ENCODE data around the gene B3GNT3. TPM values are rescaled to one million over a fixed set of nuclear protein-coding genes. Genes with fewer than 3 reads are reported as not detected.
"Not testable (repeated sequence)": the region's sequence is repeated elsewhere in the genome, so short reads cannot be mapped to it uniquely, and the experiment has no call there.

The B3GNT3 gene
- total RNA-seq, 2 experiments from 2014 or later: not detected

DNA sequence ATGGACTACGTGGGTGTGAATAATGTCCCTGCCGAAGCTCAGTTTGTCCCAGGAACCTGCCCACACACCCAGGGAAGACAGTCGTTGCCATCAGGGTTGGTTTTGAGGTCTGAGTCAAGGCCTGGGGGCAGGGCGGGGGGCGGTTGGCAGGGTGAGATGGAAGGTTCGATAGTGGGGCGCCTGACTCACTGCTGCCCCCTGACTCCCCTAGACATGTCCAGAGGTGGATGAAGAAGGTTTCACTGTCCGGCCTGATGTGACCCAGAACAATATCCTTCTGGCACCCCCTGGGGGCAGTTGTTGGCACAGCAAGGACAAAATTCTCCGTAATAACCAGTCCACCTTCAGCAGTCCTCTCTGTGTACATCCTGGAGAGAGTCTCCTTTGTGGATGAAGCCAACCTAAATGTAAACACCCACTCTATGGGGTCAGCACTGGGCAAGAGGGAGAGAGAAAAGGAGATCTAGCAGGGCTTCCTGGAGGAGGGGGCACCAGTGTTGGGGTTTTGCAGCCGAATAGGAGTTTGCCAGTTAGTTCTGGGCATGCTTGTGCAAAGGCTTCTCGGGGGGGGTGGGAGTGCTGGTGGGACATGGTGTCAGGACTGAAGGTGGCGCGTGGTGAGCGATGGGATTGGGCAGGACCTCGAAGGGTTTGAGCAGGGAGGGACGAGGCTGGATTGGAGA is 19.6 kb upstream of the B3GNT3 start:
- Mint-ChIP-seq H3K9me3 (no peaks in the 10 kb centered on the region), H3K4me3 (no peak overlapping the region), H3K27ac (peak overlapping the region; percentile 66), H3K4me1 (peaks cover 18% of the 10 kb centered on the region), H3K27me3 (no peaks in the 10 kb centered on the region), H3K36me3 (ENCODE audit: low read depth) (peaks cover 55% of the 10 kb centered on the region)
- DNase-seq: peak; percentile 42
- POLR2A ChIA-PET: no interaction called here
- CTCF ChIA-PET: interaction anchor here (0.7 to 1.6 kb wide), 13 partner anchors 9 to 82 kb away, joined by 3 to 14 read pairs (median 3); partner anchors contain the start of gene FCHO1

DNA sequence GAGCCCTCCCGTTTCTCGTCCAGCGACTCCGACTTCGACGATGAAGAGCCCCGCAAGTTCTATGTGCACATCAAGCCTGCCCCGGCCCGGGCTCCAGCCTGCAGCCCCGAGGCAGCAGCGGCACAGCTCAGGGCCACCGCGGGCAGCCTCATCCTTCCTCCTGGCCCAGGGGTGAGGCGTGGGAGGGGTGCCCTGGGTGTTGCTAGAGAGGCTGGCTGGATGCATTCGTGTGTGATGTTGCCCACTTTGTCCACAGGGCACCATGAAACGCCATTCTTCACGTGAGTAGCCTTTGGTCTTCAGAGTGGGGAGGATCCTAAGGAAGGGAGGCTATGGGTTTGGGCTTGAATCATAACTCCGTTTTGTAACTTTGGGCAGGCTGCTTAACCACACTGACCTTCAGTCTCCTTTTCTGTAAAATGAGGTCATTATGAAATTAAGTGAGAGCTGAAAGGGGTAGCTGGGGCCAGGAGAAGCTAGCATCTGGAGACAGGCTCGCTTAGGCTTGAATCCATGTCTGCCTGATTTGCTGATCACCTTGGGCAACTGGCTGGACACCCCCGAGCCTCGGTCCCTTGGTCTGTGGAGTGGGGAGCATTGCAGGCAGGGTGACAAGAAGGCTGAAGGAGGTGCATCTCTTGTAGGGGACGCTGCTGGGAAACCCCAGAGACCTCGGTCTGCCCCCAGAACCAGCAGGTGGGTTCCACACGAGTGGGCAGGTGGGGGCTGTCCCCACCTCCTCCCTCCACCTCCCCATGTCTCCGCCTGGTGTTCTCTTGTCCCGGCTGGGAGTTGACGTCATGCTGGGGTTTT is 18.7 kb upstream of the B3GNT3 start:
- Mint-ChIP-seq H3K4me1 (peaks cover 18% of the 10 kb centered on the region), H3K27me3 (no peaks in the 10 kb centered on the region), H3K27ac (no peak overlapping the region), H3K36me3 (ENCODE audit: low read depth) (peaks cover 51% of the 10 kb centered on the region), H3K9me3 (no peaks in the 10 kb centered on the region), H3K4me3 (no peak overlapping the region)
- DNase-seq: no peak
- ChIA-PET POLR2A (interaction anchor here (1.4 kb wide), 1 partner anchor 9 kb away, joined by 3 read pairs; no protein-coding TSS in a partner anchor), CTCF (interaction anchor here (1.0 to 1.4 kb wide), 3 partner anchors 73 to 157 kb away, joined by 3 to 6 read pairs (median 3); partner anchors contain the start of gene CCDC124)

DNA sequence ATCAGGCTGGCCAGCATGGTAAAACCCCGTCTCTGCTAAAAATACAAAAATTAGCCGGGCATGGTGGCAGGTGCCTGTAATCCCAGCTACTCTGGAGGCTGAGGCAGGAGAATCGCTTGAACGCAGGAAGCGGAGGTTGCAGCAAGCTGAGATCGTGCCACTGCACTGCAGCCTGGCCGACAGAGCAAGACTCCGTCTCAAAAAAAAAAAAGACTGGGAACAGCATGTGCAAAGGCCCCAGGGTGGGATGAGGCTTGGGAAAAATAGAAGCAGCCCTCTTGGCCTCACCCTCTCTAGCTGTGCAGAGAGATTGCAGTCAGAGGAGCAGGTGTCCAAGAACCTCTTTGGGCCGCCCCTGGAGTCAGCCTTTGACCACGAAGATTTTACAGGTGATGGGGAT is 17.1 kb upstream of the B3GNT3 start:
- H3K9me3 Mint-ChIP-seq, H3K27me3 Mint-ChIP-seq, H3K27ac Mint-ChIP-seq, H3K4me3 Mint-ChIP-seq, DNase-seq, POLR2A ChIA-PET: not testable (repeated sequence)
- Mint-ChIP-seq H3K4me1 (peaks cover 21% of the 10 kb centered on the region), H3K36me3 (ENCODE audit: low read depth) (peaks cover 50% of the 10 kb centered on the region)
- CTCF ChIA-PET: interaction anchor here (0.8 to 1.2 kb wide), 2 partner anchors 48 to 75 kb away, joined by 4 to 5 read pairs; no protein-coding TSS in a partner anchor

DNA sequence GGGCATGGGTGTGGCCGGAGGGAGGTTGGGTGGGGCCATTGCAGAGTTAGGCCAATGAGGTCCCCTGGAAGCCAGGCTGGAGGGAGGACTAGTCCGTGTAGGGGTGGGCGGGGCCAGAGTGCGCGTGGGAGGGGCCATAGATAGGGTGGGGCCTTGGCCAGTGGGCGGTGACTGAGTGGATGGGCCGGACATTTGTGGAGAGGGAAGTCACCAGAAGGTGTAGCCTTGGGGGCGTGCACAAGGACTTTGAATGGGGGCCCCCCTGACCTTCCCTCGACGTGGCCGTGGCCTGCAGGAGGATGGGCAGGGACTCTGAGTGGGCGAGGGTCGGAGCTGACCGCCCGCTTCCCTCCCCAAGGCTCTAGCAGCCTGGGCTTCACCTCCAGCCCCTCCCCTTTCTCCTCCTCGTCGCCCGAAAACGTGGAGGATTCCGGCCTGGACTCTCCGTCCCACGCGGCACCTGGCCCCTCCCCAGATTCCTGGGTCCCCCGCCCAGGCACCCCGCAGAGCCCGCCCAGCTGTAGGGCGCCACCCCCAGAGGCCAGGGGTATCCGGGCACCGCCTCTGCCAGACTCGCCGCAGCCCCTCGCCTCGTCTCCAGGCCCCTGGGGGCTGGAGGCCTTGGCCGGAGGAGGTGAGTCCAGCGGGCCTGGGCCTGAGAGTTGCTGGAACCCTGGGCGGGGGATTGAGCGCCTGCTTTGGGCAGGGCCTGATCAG is 16.5 kb upstream of the B3GNT3 start:
- POLR2A ChIA-PET: no interaction called here
- Mint-ChIP-seq H3K27me3 (no peaks in the 10 kb centered on the region), H3K9me3 (no peaks in the 10 kb centered on the region), H3K4me1 (peaks cover 21% of the 10 kb centered on the region), H3K4me3 (no peak overlapping the region), H3K27ac (no peak overlapping the region), H3K36me3 (ENCODE audit: low read depth) (peaks cover 46% of the 10 kb centered on the region)
- CTCF ChIA-PET: interaction anchor here (1.2 kb wide), 1 partner anchor 75 kb away, joined by 4 read pairs; no protein-coding TSS in a partner anchor
- peak; percentile 57 for DNase-seq

DNA sequence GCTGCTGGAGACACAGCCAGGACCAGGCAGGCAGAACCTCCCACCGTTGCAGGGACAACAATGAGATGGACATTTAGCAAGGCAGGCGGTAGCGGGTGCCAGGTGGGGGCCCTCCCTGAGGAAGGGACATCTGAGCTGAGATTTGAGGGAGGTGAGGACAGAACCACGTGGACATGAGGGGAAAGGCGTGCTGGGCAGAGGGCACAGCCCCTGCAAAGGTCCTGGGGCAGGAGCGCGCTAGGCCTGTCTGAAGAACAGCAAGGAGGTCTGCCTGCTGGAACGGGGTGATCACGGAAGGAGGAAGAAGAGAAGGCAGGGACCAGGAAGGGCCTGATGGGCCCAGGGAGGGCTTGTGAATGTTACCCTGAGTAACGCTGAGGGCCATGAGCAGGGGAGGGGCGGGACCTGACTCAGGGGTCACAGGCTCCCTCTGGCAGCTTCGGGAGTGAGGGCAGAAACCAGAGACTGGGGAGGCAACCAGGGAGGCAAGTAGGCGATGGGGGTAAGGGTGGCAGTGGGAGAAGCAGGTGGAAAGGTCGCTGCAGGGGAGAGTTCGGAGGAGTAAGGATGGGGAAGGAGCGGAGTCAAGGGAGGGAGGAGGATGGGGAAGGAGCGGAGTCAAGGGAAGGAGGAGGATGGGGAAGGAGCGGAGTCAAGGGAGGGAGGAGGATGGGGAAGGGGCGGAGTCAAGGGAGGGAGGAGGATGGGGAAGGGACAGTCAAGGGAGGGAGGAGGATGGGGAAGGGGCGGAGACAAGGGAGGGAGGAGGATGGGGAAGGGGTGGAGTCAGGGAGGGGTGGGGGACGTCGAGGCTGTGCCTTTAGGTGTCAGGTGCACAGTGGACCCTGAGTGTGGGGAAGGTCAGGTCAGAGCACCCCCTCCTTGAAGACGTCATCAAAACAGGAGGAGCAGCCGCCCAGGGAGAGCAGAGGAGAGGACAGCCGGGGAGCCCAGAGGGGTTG is 15.7 kb upstream of the B3GNT3 start:
- Mint-ChIP-seq H3K36me3 (ENCODE audit: low read depth) (peaks cover 47% of the 10 kb centered on the region), H3K27me3 (no peaks in the 10 kb centered on the region), H3K4me1 (peaks cover 24% of the 10 kb centered on the region), H3K4me3 (no peak overlapping the region), H3K9me3 (no peaks in the 10 kb centered on the region), H3K27ac (no peak overlapping the region)
- POLR2A ChIA-PET: no interaction called here
- CTCF ChIA-PET: no interaction called here
- no peak for DNase-seq

DNA sequence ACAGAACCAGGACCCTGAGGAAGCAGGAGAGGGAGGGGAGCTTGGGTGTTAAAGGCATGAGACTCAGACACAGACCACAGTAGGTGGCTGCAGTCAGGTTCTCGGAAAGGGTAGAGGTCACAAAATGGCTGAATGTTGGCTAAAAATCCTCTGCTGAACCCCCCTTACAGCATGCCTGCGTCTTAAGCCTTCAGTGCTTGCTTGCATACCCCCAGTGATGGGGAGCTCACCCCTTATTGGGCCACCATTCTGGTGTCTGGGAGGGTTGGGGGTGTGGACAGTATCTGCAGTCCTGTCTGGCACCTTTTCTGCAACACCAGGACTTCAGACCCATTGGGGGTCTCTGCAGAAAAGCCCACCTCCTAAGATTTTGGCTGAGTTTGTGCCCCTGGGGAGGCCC is 14.2 kb upstream of the B3GNT3 start:
- Mint-ChIP-seq H3K4me3 (no peak overlapping the region), H3K9me3 (no peaks in the 10 kb centered on the region), H3K27me3 (no peaks in the 10 kb centered on the region), H3K4me1 (peaks cover 22% of the 10 kb centered on the region), H3K27ac (no peak overlapping the region), H3K36me3 (ENCODE audit: low read depth) (peaks cover 44% of the 10 kb centered on the region)
- DNase-seq: no peak
- ChIA-PET CTCF (no interaction called here), POLR2A (no interaction called here)

DNA sequence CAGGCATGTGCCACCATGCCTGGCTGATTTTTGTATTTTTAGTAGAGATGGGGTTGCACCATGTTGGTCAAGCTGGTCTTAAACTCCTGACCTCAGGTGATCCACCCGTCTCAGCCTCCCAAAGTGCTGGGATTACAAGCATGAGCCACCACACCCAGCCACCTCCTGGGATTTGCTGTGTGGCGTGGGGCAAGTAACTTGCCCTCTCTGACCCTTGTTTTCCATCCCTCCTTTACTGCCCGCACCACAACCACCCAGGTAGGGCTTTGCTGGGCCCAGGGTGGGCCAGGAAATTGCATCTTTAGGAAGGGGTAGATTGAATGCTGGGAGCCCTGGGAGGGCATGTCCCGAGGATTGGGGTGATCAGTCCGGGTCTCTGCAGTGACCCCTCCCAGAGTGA is 11.2 kb upstream of the B3GNT3 start:
- H3K36me3 Mint-ChIP-seq (ENCODE audit: low read depth): peaks cover 39% of the 10 kb centered on the region
- POLR2A ChIA-PET: interaction anchor here (1.4 kb wide), 1 partner anchor 58 kb away, joined by 3 read pairs; no protein-coding TSS in a partner anchor
- not testable (repeated sequence) for H3K4me3 Mint-ChIP-seq, H3K9me3 Mint-ChIP-seq, H3K27me3 Mint-ChIP-seq, H3K27ac Mint-ChIP-seq, DNase-seq
- peaks cover 14% of the 10 kb centered on the region for H3K4me1 Mint-ChIP-seq
- CTCF ChIA-PET: interaction anchor here (1.0 to 1.6 kb wide), 6 partner anchors 8 to 204 kb away, joined by 3 to 5 read pairs (median 4); no protein-coding TSS in a partner anchor

DNA sequence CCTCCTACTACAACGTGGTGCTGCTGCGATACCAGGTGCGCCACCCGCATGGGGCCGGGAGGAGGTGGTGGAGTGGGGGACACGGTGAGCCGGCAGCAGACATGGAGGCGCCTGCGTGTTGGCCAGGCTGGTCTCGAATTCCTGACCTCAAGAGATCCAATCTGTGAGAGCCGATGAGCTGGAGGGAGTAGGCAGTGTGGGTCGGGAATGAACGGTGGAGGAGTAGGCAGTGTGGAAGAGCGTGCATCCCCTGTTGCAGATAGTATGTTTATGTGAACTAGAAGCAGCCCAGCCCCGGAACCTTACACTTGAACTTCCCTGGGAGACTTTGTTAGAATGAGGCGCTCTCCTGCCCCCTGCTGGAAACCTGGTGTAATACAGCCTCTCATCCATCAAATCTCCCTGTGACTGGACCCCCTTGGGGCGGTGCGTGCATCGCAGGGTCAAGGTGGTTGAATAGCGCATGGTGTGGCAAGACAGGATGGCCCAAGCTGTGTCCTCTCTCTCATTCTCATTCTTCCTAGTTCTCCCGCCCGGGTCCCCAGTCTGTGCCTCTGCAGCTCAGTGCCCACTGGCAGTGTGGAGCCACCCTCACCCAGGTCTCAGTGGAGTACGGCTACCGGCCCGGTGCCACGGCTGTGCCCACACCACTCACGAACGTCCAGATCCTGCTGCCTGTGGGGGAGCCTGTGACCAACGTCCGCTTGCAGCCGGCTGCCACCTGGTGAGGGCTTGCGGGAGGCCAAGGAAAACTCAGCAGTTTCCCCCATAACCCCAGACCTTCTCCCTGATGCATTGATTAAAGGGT is 10.5 kb upstream of the B3GNT3 start:
- H3K27ac Mint-ChIP-seq: peak overlapping the region; percentile 1
- H3K36me3 Mint-ChIP-seq (ENCODE audit: low read depth): peaks cover 41% of the 10 kb centered on the region
- CTCF ChIA-PET: interaction anchor here (1.0 to 2.2 kb wide), 9 partner anchors 10 to 75 kb away, joined by 3 to 5 read pairs (median 5); partner anchors contain the start of gene RPL18A
- H3K27me3 Mint-ChIP-seq: no peaks in the 10 kb centered on the region
- no peak overlapping the region for H3K4me3 Mint-ChIP-seq
- POLR2A ChIA-PET: interaction anchor here (1.1 kb wide), 1 partner anchor 18 kb away, joined by 3 read pairs; no protein-coding TSS in a partner anchor
- no peaks in the 10 kb centered on the region for H3K9me3 Mint-ChIP-seq
- H3K4me1 Mint-ChIP-seq: peaks cover 17% of the 10 kb centered on the region
- peak; percentile 81 for DNase-seq

DNA sequence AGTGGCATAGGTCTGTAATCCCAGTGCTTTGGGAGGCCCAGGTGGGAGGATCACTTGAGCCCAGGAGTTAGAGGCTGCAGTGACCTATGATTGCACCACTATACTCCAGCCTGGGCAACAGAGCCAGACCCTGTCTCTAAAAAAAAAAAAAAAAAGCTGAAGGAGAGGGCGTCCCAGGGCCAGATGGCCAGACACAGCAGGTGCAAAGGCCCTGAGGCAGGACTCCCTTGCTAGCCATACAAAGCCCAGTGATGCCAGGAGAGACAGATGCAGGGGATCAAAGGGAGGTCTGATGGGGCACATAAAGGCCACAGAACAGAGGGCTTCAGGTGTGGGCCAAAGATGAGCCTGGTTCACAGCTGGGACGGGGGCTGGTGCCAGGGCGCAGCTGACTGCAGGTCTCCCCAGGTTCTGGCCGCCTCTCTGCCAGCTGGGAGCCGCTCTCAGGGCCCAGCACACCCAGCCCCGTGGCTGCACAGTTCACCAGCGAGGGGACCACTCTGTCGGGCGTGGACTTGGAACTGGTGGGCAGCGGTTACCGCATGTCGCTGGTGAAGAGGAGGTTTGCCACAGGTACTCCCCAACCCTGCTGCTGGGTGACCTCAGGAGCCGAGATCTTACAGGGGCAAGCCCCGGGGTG is 7.5 kb upstream of the B3GNT3 start:
- Mint-ChIP-seq H3K36me3 (ENCODE audit: low read depth) (peaks cover 37% of the 10 kb centered on the region), H3K4me3 (no peak overlapping the region), H3K9me3 (no peaks in the 10 kb centered on the region), H3K4me1 (peaks cover 37% of the 10 kb centered on the region), H3K27me3 (no peaks in the 10 kb centered on the region), H3K27ac (no peak overlapping the region)
- ChIA-PET POLR2A (no interaction called here), CTCF (interaction anchor here (0.6 kb wide), 1 partner anchor 25 kb away, joined by 3 read pairs; no protein-coding TSS in a partner anchor)
- DNase-seq: no peak

DNA sequence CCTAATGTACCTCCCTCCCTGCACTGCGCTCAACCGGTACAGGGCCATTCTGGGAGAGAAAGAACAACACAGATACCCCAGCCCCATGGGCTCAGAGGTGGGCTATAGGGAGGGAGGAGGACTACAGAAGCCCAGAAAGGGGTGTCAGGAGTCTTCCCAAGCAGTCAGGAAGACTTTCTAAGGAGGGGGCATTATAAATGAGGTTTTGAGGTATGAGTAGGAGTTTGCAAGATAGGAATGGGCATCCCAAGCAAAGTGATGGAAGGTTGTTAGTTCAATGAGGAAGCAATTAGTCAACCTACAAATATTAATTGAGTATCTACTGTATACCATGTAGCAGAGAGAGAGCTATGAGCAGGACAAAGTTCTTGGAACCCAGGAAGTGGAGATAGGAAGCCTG is 6.3 kb upstream of the B3GNT3 start:
- Mint-ChIP-seq H3K9me3 (no peaks in the 10 kb centered on the region), H3K27me3 (peaks cover 1% of the 10 kb centered on the region), H3K4me3 (no peak overlapping the region), H3K4me1 (peaks cover 41% of the 10 kb centered on the region), H3K27ac (no peak overlapping the region), H3K36me3 (ENCODE audit: low read depth) (peaks cover 31% of the 10 kb centered on the region)
- no peak for DNase-seq
- ChIA-PET CTCF (interaction anchor here (1.0 to 1.4 kb wide), 2 partner anchors 67 to 71 kb away, joined by 4 read pairs; partner anchors contain the start of gene RPL18A), POLR2A (interaction anchor here (0.9 to 1.4 kb wide), 3 partner anchors 15 to 62 kb away, joined by 3 to 5 read pairs (median 3); no protein-coding TSS in a partner anchor)

Data from activated CD4-positive, alpha-beta memory T cell treated with anti-CD3 and anti-CD28 coated beads, Interleukin-2, amount 10 ng/mL, durations not matched to agents 7 days and 5 days (primary cell).